ENCODE measurements around the gene VPS54.

VPS54 gene, protein sequence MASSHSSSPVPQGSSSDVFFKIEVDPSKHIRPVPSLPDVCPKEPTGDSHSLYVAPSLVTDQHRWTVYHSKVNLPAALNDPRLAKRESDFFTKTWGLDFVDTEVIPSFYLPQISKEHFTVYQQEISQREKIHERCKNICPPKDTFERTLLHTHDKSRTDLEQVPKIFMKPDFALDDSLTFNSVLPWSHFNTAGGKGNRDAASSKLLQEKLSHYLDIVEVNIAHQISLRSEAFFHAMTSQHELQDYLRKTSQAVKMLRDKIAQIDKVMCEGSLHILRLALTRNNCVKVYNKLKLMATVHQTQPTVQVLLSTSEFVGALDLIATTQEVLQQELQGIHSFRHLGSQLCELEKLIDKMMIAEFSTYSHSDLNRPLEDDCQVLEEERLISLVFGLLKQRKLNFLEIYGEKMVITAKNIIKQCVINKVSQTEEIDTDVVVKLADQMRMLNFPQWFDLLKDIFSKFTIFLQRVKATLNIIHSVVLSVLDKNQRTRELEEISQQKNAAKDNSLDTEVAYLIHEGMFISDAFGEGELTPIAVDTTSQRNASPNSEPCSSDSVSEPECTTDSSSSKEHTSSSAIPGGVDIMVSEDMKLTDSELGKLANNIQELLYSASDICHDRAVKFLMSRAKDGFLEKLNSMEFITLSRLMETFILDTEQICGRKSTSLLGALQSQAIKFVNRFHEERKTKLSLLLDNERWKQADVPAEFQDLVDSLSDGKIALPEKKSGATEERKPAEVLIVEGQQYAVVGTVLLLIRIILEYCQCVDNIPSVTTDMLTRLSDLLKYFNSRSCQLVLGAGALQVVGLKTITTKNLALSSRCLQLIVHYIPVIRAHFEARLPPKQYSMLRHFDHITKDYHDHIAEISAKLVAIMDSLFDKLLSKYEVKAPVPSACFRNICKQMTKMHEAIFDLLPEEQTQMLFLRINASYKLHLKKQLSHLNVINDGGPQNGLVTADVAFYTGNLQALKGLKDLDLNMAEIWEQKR
- total RNA-seq, result 50.1 to 66.5 (median 56.0) reads per million in 4 experiments

DNA sequence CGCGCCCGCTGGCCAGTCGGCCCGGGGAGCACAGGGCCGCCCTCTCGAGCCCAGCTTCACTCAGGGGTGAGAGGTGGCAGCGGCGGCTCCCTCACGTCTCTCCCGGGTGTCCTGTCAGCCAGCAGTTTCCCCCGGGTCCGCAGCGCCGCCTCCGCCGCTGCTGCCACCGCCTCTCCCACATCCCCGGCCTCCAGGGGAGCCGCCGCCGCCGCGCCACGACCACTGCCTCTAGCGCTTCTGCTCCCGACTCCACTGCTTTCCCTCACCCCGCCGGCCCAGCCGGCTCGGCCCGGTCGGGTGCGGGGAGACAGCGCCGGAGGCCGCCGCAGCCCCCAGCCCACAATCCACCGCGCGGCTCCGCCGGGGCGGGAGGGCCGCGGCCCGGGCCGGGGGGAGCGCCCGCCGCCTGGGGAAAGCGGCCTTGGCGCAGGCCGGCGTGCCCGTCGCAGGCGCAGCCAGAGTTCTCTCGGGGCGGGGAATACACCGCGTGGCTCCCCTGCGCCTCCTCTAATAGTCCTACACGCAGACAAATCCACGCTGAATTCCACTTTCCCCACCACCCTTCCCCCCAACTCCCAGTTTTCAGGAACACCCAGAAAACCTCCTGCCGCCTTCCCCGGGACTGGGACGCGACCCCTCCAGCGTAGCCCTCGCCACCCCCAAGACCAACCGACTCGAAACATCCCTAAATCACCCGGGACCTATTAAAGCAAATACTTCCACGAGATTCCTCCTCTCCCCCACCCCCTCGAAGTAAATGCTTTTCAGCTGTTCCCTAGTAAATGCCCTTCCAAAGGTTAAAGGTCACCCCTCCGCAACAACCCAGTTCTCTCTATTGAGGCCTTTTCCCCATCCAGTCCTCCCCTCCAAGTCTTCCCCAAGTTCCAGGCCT is at the start of gene VPS54:
VPS54 (minus strand) TSS at position 346 of the 892 bp plus-strand sequence. CDS start 35,429 bp downstream, outside the sequence.
- DNase-seq, result peak; percentile 24

DNA sequence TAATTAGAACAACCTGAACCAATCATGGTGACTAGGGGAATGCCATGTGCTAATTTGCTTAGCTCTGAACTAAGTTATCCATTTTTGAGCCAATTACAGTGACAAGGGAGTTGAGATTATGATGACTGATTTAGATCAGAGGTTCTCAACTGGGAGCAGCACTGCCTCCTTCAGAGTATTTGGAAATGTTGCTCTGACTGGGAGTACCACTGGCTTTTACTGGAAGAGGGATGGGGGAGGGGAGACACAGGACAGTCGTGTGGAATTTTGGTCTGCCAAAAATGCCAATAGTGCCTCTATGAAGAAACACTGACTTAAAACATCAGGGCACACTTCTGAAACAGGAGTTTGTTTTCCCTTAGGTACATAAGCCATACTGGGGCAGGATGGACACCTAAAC is 48.1 kb upstream of the VPS54 start:
- no peak for DNase-seq

DNA sequence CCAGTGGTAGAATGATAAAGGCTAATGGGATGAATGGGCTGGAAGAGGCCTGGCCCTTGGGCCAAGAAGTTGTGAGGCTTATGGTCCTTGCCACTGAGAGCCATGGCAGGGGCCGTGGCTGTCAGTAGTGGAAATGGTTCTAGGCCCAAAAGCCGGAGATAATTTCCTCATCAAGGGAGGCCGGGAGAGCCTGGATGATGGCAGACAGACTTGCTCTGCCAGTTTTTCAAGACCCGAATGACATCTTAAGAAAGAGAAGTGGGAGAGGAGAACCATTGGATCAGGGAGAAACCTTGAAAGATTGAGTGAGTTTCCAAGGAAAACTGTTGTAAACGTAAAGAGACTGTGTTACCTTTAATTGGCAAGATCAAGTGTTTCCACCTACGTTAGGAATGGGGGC is 46.3 kb upstream of the VPS54 start:
- no peak for DNase-seq

GRCh38 chr2:64063924-64064331 is 44.7 kb upstream of the VPS54 start:
- no peak for DNase-seq

GRCh38 chr2:64063454-64063853 is 44.2 kb upstream of the VPS54 start:
- DNase-seq, result no peak

- no peak for DNase-seq
Measured at GRCh38 chr2:64062840-64063239, 43.6 kb upstream of the VPS54 start.

- no peak for DNase-seq
Measured at GRCh38 chr2:64059270-64059669, 40.0 kb upstream of the VPS54 start.

- no peak for DNase-seq
Measured at GRCh38 chr2:64056021-64056420, 36.8 kb upstream of the VPS54 start.

DNA sequence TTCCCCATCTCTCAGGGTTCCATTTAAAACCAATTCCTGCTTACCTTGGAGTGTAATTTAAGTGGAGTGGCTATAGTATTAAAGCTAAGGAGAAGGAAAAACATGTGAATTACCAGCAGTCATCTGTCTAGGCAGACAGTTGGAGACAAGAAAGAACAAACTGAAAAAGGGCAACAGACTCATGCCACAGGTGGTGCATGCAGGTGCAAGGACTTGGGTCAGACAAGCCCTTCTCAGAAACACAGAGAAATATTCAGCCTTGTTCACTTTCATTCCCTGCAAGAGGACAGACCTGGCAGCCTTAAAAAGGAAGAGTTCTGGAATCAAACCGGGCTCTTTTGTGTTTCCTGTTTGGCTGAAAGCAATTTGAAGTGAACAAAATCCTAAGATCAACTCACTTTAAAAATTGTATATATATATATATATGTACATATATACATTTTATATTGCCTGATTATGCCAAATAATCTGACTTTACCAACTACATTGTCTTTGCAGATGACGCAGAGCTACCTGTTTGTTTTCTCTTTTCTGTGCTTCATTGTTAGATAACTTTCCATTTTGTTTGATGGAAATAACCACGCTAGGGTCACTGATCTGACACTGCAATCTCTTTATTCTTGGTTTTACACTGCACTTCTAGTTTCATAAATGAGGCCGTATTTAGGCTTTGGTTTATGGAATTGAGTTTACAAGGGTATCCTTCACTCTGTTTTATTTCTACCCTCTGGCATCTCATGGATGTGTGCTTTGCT is 35.1 kb upstream of the VPS54 start:
- DNase-seq, result no peak

DNA sequence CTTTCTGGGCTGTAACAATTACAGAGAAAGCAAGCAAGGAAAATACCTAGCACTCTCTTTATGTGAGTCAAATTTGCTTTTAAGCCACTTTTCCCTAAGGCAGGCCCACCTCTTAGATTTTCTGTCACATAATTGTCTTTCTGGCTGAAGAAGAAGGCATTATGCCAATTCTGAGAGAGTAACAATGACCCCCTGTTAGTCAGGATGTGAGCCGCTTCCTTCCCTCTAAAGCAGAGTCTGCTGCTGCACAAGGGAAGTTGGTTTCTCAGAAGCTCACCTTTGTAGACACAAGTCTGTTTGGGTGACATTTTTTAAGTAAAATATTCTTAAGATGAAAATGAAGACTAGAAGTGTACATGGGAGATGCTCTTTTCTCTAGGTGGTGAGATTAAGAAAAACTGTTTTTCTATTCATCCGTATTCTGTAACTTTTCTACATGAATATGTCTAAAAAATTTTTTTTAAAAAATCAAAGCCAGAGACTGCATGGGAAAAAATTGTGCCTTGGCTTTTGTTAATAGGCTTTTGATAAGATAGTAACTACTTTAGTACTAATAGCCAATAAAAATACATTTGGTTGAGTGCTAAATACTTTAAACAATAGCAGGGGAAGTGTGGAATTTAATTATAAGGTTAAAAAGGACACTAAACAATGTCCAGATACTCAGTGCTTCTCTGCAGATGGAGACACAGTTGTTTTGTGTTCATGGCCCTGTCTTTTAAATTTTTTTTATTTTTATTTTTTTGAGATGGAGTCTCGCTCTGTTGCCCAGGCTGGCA is 33.4 kb upstream of the VPS54 start:
- no peak for DNase-seq

DNA sequence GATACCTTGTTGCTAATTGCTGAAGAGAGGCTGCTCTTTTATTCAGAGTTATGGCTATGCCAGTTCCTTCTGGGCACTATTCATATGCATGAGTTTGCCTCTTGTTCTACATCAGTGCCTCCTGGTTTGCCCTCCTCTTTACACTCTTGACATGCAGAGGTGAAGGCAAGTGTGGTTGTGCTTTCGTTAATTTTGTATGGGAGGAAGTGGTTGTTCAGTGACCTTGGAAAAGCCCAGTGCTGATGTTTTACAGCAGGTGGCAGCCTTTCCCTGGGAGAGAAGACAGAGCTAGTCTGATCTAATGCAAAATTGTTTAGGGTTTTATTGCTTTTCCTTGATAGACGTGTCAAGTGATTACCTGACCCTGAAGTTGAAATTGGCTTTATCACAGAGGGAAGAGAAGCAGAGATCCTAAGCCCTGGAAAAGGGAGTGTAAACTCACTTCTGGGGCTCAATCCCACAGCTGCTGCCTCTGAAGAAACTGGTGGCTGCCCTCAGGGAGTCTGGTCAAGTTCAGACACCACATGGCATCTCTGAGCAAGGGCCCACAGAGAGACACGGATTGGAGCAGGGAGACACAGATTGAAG is 30.5 kb upstream of the VPS54 start:
- DNase-seq, result peak; percentile 33

DNA sequence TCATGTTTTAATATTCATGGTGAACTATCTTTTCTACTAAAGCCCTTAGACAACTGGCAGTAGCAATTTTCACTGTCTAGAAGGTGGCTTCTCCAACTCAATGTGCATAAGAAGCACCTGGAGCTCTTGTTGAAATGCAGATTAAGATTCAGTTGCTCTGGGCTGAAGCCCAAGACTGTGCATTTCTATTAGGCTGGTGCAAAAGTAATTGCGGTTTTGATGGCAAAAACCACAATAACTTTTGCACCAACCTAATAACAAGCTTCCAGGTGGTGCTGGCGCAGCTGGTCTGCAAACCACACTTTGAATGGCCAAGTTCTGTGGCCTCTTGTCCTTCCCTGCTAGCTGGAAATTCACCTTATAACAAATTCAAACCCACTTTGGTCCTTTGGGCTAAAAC is 26.7 kb upstream of the VPS54 start:
- no peak for DNase-seq

GRCh38 chr2:64040161-64040560 is 20.9 kb upstream of the VPS54 start:
- no peak for DNase-seq

- no peak for DNase-seq
Measured at GRCh38 chr2:64036034-64036705, 16.9 kb upstream of the VPS54 start.

- DNase-seq, result no peak
Measured at GRCh38 chr2:64035072-64035942, 16.1 kb upstream of the VPS54 start.

DNA sequence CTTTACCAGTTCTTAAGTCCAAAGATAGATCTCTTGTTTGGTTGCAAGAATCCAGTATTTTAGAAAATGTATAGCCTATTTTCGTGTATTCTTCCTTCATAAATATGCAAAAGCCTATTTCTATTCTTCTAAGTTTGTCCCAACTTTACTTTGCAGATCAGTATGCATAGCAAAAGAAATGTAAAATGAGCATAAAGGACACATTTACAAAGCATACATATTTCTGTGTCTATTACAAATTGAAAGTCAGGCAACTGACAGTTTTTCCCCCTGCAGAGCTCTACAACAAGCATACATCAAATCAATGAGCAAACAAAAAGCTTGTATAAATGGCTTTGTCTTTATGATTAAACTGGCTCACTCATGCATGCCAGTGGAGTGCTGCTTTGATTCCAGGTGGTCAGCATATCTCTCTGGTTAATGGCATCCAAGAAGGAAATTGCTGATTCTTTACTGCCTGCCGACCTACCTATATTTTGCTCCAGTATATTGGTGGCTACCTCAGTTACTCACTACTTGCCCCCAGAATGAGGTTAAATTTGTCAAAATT is 10.0 kb upstream of the VPS54 start:
- no peak for DNase-seq

GRCh38 chr2:64025741-64026140 is 6.5 kb upstream of the VPS54 start:
- DNase-seq, result no peak

DNA sequence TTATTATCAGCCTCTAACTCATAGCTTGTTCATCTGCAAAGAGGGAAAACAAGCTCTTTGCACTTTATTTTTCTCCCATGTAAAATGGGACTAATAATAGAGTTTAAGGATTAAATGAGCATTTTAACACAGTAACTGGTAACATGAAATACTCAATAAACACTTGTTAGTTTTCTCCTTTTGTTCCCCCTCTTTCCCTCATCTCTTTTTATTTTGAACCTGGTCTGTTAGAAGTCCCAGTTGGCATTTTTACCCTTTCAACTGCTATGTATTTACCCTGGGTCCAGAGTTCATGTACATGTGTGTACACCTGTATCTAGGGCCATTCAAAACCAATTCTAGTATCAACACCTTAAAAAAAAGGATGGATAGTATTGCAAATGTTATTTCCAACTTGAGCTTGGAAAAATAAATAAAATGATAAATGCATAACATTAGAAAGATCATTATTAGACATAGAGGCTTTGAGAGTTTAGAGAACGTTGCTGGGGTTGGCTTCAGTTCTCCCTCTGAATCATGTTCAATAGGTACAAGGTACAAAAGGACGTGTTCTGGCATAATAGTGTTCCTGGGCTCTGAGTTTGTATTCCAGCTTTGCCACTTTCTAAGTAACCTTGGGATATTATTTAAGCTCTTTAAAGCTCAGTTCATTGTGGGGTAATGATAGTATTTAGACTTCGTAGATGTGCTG is 5.2 kb upstream of the VPS54 start:
- no peak for DNase-seq

All from effector CD8-positive, alpha-beta T cell (primary cell).